Sigmoid colon (tissue), 7 donors: ENCODE data around the gene PPM1F. TPM values are rescaled to one million over a fixed set of nuclear protein-coding genes. Genes with fewer than 3 reads are reported as not detected.
"Not testable (repeated sequence)": the region's sequence is repeated elsewhere in the genome, so short reads cannot be mapped to it uniquely, and the experiment has no call there.

Experiments used
- DNase-seq: peaks from one replicate; pipeline ENCODE4 v3.0.0-alpha.2; 2019
- H3K27ac ChIP-seq, 4 donors: fragments of 200-600 bp; sonication (generic); one replicate each; pipeline ENCODE4 v1.5.1; 2016 to 2019; ENCODE audit warnings: mild to moderate bottlenecking in 1 of 4
- H3K27me3 ChIP-seq, 3 donors: fragments of 200-600 bp; sonication (generic); one replicate each; pipeline ENCODE4 v1.5.1; 2019; ENCODE audit warnings: mild to moderate bottlenecking in 1 of 3
- H3K36me3 ChIP-seq, 4 donors: fragments of 200-600 bp; sonication (generic); one replicate each; pipeline ENCODE4 v1.5.1; 2016 to 2019
- H3K4me1 ChIP-seq, 4 donors: fragments of 200-600 bp; sonication (generic); one replicate each; pipeline ENCODE4 v1.5.1; 2017 to 2019
- H3K4me3 ChIP-seq, 4 donors: fragments of 200-600 bp; sonication (generic); one replicate each; pipeline ENCODE4 v1.5.1; 2017 to 2019; ENCODE audit warnings: mild to moderate bottlenecking in 2 of 4, moderate library complexity in 1 of 4
- H3K9me3 ChIP-seq, 4 donors: fragments of 200-600 bp in 3 of 4; sonication (generic) in 3 of 4; one replicate each; pipeline versions ENCODE4 v1.5.1 to v1.6.1; 2013 to 2019
- EP300 ChIP-seq, 4 donors: sonication (generic); formaldehyde crosslinking; IDR thresholded peaks; one replicate each; pipeline ENCODE4 v1.6.1; 2017; ENCODE audit warnings: antibody characterized with exemption in 4 of 4
- POLR2A ChIP-seq, 2 donors: fragments of 450-650 bp; IDR thresholded peaks; one replicate each; pipeline ENCODE4 v1.6.1; 2016; ENCODE audit warnings: antibody characterized with exemption in 2 of 2, mild to moderate bottlenecking in 2 of 2, moderate library complexity in 2 of 2
- POLR2AphosphoS5 ChIP-seq, 4 donors: sonication (generic); formaldehyde crosslinking; IDR thresholded peaks; one replicate each; pipeline ENCODE4 v1.6.1; 2017; ENCODE audit warnings: antibody characterized with exemption in 4 of 4
- WGBS, 2 donors: extraction: QIAGEN DNeasy Blood & Tissue Kit; methylation state at CpG; one replicate each; pipeline ENCODE4 v1.1.7; 2013; 5-methylcytosine and 5-hydroxymethylcytosine counted together
- intact Hi-C: fragments of 100-400 bp; cut with DNase I; formaldehyde crosslinking; loops from one replicate; pipeline ENCODE4 v1.15.1; 2023
- polyA plus RNA-seq, 3 donors: library from polyadenylated mRNA; stranded (reverse); fragments of 200-250 nt; gene quantifications; one replicate each; pipeline ENCODE4 v1.2.3, GENCODE V29; 2013
- total RNA-seq, 4 donors: library from RNA; depleted of rRNA; stranded (reverse); fragments of >200 nt; gene quantifications; one replicate each; pipeline ENCODE4 v1.1.0, GENCODE V29; 2016
- TF ChIP-seq, protein P1 (sequence below), 4 experiments: fragments of 450-650 bp in 3 of 4; fragments of 200-600 bp in 1 of 4; IDR thresholded peaks; one replicate each; pipeline ENCODE4 v1.5.1; 2016 to 2019; ENCODE audit warnings: antibody characterized with exemption in 4 of 4, mild to moderate bottlenecking in 3 of 4, moderate library complexity in 2 of 4
- donor health status: healthy with polysubstance abuse.
- donor health status: Bipolar disorder and iron deficiency.
- donor health status: healthy.

The PPM1F gene
- total and polyA plus RNA-seq, 7 donors, result 2.5 to 39.2 (median 20.3) TPM

- WGBS, 2 donors, result 93 to 95% methylated on average over 2 of the region's 2 CpGs
- intact Hi-C loops, result no loop called here
Measured at GRCh38 chr22:21909871-21910270, 42.8 kb downstream of the PPM1F start.

DNA sequence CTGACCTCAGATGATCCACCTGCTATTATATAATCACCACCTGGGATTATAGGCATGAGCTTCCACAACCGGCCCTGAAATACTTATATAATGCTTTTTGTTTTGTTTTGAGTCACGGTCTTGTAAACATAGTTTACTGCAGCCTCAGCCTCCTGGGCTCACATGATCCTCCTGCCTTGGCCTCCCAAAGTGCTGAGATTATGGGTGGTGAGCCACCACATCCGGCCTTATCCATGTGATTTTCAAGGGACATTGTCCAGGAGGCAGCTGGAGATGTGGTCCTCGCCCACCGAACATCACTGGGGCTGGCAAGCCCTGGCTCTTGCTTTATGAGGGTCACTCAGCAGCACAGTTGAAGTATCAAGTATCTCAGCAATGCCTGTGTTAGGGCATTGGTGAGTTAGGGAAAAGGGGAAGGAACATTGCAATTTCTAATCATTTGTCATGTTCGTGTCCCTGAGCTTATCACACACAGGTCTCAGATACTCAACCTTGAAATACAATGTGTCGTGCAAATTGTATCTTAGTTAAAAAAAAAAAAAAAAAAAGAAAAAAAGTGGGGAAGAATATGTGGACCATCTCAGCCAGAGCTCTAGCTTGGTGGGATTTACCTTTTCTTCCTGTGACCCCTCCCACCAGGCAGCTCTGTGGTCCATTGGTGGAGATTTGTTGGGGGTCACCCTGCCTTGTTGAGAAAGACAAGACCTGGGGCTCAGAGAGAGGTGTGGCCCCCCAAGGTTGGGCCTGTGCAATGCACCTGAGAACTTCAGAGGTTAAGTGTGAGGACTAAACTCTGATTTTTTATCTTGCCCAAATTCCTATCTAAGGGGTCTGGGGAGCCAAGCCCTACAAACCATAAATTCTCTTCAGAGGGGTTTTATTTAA lies 44.8 kb downstream of the PPM1F start:
- no peak for DNase-seq
- intact Hi-C loops, result no loop called here
- Histone ChIP-seq H3K27me3 (no peaks in the 10 kb centered on the region), H3K36me3 (no peaks in the 10 kb centered on the region), H3K4me3 (no peak overlapping the region), H3K27ac (no peak overlapping the region), H3K9me3 (no peaks in the 10 kb centered on the region), H3K4me1 (no peaks in the 10 kb centered on the region)
- TF ChIP-seq EP300 (IDR thresholded peaks at IDR 0.05) (no peak), POLR2A (IDR thresholded peaks at IDR 0.05) (no peak), POLR2AphosphoS5 (IDR thresholded peaks at IDR 0.05) (no peak)
- TF ChIP-seq, protein P1, sequence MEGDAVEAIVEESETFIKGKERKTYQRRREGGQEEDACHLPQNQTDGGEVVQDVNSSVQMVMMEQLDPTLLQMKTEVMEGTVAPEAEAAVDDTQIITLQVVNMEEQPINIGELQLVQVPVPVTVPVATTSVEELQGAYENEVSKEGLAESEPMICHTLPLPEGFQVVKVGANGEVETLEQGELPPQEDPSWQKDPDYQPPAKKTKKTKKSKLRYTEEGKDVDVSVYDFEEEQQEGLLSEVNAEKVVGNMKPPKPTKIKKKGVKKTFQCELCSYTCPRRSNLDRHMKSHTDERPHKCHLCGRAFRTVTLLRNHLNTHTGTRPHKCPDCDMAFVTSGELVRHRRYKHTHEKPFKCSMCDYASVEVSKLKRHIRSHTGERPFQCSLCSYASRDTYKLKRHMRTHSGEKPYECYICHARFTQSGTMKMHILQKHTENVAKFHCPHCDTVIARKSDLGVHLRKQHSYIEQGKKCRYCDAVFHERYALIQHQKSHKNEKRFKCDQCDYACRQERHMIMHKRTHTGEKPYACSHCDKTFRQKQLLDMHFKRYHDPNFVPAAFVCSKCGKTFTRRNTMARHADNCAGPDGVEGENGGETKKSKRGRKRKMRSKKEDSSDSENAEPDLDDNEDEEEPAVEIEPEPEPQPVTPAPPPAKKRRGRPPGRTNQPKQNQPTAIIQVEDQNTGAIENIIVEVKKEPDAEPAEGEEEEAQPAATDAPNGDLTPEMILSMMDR (IDR thresholded peaks at IDR 0.05), result no peak
- 83 to 94% methylated on average over 7 of the region's 7 CpGs for WGBS, 2 donors

More at GRCh38 chr22:21909871-21910270, 42.8 kb downstream of the PPM1F start:
- Histone ChIP-seq H3K27ac (no peak overlapping the region), H3K4me1 (no peaks in the 10 kb centered on the region), H3K36me3 (no peaks in the 10 kb centered on the region), H3K27me3 (no peaks in the 10 kb centered on the region), H3K4me3 (no peak overlapping the region), H3K9me3 (no peaks in the 10 kb centered on the region)
- DNase-seq, result no peak
- TF ChIP-seq EP300 (IDR thresholded peaks at IDR 0.05), result no peak
- TF ChIP-seq, protein P1 (IDR thresholded peaks at IDR 0.05), result no peak
- TF ChIP-seq POLR2A (IDR thresholded peaks at IDR 0.05), result no peak
- TF ChIP-seq POLR2AphosphoS5 (IDR thresholded peaks at IDR 0.05), result no peak

DNA sequence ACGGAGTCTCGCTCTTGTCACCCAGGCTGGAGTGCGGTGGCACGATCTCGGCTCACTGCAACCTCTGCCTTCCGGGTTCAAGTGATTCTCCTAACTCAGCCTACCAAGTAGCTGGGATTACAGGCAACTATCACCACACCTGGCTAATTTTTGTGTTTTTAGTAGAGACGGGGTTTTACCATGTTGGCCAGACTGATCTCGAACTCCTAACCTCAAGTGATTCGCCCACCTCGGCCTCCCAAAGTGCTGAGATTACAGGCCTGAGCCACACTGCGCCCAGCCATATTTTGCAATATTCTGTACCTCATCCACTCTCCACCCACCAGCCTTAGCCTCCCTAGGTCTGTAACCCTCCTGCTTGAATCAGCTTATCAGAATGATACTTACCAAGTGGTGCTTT lies 47.4 kb downstream of the PPM1F start:
- WGBS, 2 donors, result 94 to 95% methylated on average over 11 of the region's 11 CpGs
- H3K4me3 ChIP-seq, DNase-seq, intact Hi-C loops, H3K27ac ChIP-seq, H3K36me3 ChIP-seq, H3K27me3 ChIP-seq, H3K4me1 ChIP-seq, H3K9me3 ChIP-seq: not testable (repeated sequence)

DNA sequence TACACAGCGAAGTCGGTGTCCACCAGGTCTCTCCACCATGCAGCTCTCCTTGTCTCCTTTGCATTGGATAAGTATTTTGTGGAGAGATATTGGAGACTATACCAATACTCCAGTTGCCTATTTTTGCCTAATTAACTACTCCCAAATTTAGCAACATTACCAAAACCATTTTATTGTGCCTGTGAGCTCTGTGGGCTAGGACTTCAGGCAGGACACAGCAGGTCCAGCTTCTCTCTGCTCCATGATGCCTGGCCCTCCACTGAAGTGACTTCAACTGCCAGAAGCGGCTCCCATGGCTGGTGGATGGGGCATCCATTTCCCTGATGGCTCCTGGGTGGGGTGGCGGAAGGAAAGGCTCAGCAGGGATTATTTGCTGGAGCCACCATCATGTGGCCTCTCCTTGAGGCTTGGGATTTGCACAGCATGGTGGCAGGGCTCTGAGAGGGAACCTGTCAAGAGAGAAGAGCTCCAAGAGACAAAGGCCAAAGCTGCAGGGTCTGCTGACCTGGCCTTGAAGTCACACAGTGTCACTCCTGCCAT lies 48.3 kb downstream of the PPM1F start:
- 94 to 98% methylated on average over 4 of the region's 4 CpGs for WGBS, 2 donors
- no peak for TF ChIP-seq POLR2AphosphoS5 (IDR thresholded peaks at IDR 0.05)
- TF ChIP-seq POLR2A (IDR thresholded peaks at IDR 0.05), result no peak
- no peak for TF ChIP-seq EP300 (IDR thresholded peaks at IDR 0.05)
- TF ChIP-seq, protein P1 (IDR thresholded peaks at IDR 0.05), result no peak
- no peak for DNase-seq
- no peaks in the 10 kb centered on the region for H3K9me3 ChIP-seq
- H3K36me3 ChIP-seq, result no peaks in the 10 kb centered on the region
- H3K27ac ChIP-seq, result no peak overlapping the region
- H3K4me3 ChIP-seq, result no peak overlapping the region
- no peaks in the 10 kb centered on the region for H3K27me3 ChIP-seq
- no peaks in the 10 kb centered on the region for H3K4me1 ChIP-seq
- intact Hi-C loops, result no loop called here

DNA sequence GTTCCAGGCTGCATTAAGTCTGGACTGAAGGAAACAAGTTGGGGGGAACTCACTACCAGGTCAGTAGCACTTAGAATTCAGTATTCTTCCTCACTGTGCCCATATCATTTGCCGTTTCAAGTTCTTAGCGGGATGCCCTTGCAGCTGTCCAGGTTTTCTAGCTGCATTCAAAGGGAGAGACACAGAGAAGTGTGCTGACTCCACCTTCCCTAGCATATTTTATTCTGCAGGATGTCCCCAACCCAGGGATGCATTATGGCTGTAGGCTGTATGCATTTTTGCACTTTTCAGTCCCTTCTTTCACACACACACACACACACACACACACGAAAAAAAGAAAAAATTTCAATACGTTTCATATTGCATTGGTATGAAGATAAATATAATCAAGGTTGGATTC lies 49.4 kb downstream of the PPM1F start:
- Histone ChIP-seq H3K4me1 (no peaks in the 10 kb centered on the region), H3K9me3 (no peaks in the 10 kb centered on the region), H3K36me3 (no peaks in the 10 kb centered on the region), H3K27me3 (no peaks in the 10 kb centered on the region), H3K27ac (no peak overlapping the region), H3K4me3 (no peak overlapping the region)
- 88 to 93% methylated on average over 4 of the region's 4 CpGs for WGBS, 2 donors
- TF ChIP-seq, protein P1 (IDR thresholded peaks at IDR 0.05), result no peak
- no peak for TF ChIP-seq POLR2AphosphoS5 (IDR thresholded peaks at IDR 0.05)
- TF ChIP-seq POLR2A (IDR thresholded peaks at IDR 0.05), result no peak
- no peak for TF ChIP-seq EP300 (IDR thresholded peaks at IDR 0.05)
- DNase-seq, result no peak
- intact Hi-C loops, result no loop called here
